Gastrocnemius medialis (tissue), 4 donors: ENCODE data around the gene BCL11B. TPM values are rescaled to one million over a fixed set of nuclear protein-coding genes. Genes with fewer than 3 reads are reported as not detected.

Experiments used
- ATAC-seq, 2 donors: fragments of 150-250 bp; one replicate each; pipeline ENCODE4 v1.9.1; 2016
- DNase-seq, 2 donors: peaks; one replicate each; pipeline ENCODE4 v3.0.0-alpha.2; 2019
- H3K27ac ChIP-seq, 4 donors: fragments of 200-600 bp; sonication (generic); 1 replicate in 1 of 4; 2 replicates in 3 of 4; pipeline ENCODE4 v1.5.1; 2016 to 2018; ENCODE audit warnings: mild to moderate bottlenecking in 2 of 4, moderate library complexity in 1 of 4
- H3K27me3 ChIP-seq, 3 donors: fragments of 200-600 bp; sonication (generic) in 2 of 3; 1 replicate in 1 of 3; 2 replicates in 2 of 3; pipeline versions ENCODE4 v1.5.1 to v1.6.0; 2016 to 2019; ENCODE audit warnings: mild to moderate bottlenecking in 1 of 3, moderate library complexity in 1 of 3
- H3K36me3 ChIP-seq, 2 donors: fragments of 200-600 bp; sonication (generic) in 1 of 2; one replicate each; pipeline ENCODE4 v1.5.1; 2017 to 2018
- H3K4me1 ChIP-seq, 2 donors: fragments of 200-600 bp; sonication (generic) in 1 of 2; one replicate each; pipeline ENCODE4 v1.5.1; 2016 to 2017; ENCODE audit warnings: mild to moderate bottlenecking in 2 of 2
- H3K4me3 ChIP-seq, 4 donors: fragments of 200-600 bp; sonication (generic) in 3 of 4; 1 replicate in 1 of 4; 2 replicates in 3 of 4; pipeline ENCODE4 v1.5.1; 2016 to 2019; ENCODE audit warnings: mild to moderate bottlenecking in 2 of 4
- H3K9me3 ChIP-seq, 3 donors: fragments of 200-600 bp; sonication (generic) in 2 of 3; 1 replicate in 1 of 3; 2 replicates in 2 of 3; pipeline ENCODE4 v1.5.1; 2016 to 2019
- CTCF ChIP-seq, 5 experiments: fragments of 450-650 bp in 3 of 5; fragments of 200-600 bp in 2 of 5; sonication (generic) in 2 of 5; IDR thresholded peaks in 4 of 5; conservative IDR thresholded peaks in 1 of 5; 1 replicate in 4 of 5; 2 replicates in 1 of 5; pipeline ENCODE4 v1.5.1; 2016 to 2019; ENCODE audit warnings: antibody characterized with exemption in 5 of 5, mild to moderate bottlenecking in 3 of 5, moderate library complexity in 3 of 5
- POLR2A ChIP-seq, 2 donors: fragments of 450-650 bp; IDR thresholded peaks; one replicate each; pipeline ENCODE4 v1.6.1; 2017; ENCODE audit warnings: antibody characterized with exemption in 2 of 2, mild to moderate bottlenecking in 2 of 2, moderate library complexity in 2 of 2
- in situ Hi-C, 4 donors: fragments of 200-750 bp; cut with MboI; loops; one replicate each; pipeline versions ENCODE4 v1.15.0 to v1.8.0; 2017; ENCODE audit warnings: low sequenced_read_pairs in 4 of 4
- intact Hi-C: fragments of 100-400 bp; cut with DNase I; formaldehyde crosslinking; loops from one replicate; pipeline ENCODE4 v1.15.1; 2023; ENCODE audit warnings: low total_unique reads
- total RNA-seq, 4 donors: library from RNA; depleted of rRNA; stranded (reverse); fragments of >200 nt; gene quantifications; one replicate each; pipeline versions ENCODE4 v1.1.0 to v1.2.3, GENCODE V29; 2016

Gene BCL11B
- total RNA-seq, 4 donors from 2014 or later, result 0.05 to 0.62 (median 0.18) TPM; not detected in 1

- H3K27me3 ChIP-seq, result no peaks in the 10 kb centered on the region
- H3K9me3 ChIP-seq, result no peaks in the 10 kb centered on the region
- ATAC-seq (no peak), DNase-seq (no peak)
- no peaks in the 10 kb centered on the region for H3K36me3 ChIP-seq
- in situ Hi-C loops (no loop called here), intact Hi-C loops (no loop called here)
- no peak overlapping the region for H3K27ac ChIP-seq
- no peak overlapping the region for H3K4me3 ChIP-seq
- TF ChIP-seq CTCF (IDR thresholded peaks at IDR 0.05 in 4 of 5, conservative IDR thresholded peaks at IDR 0.05 in 1 of 5) (no peak), POLR2A (IDR thresholded peaks at IDR 0.05) (no peak)
- H3K4me1 ChIP-seq, result peaks cover 10 to 12% of the 10 kb centered on the region in 2 donors
These were observed 114.3 kb downstream of the BCL11B start for GRCh38 chr14:99157676-99158075.

GRCh38 chr14:99157246-99157645 lies 114.8 kb downstream of the BCL11B start:
- H3K36me3 ChIP-seq, result no peaks in the 10 kb centered on the region
- ATAC-seq (no peak), DNase-seq (no peak)
- H3K27ac ChIP-seq, result no peak overlapping the region
- no peaks in the 10 kb centered on the region for H3K27me3 ChIP-seq
- H3K4me1 ChIP-seq, result peaks cover 10 to 12% of the 10 kb centered on the region in 2 donors
- intact Hi-C loops, result no loop called here
- TF ChIP-seq CTCF (IDR thresholded peaks at IDR 0.05 in 4 of 5, conservative IDR thresholded peaks at IDR 0.05 in 1 of 5), result no peak
- no peak for TF ChIP-seq POLR2A (IDR thresholded peaks at IDR 0.05)
- H3K4me3 ChIP-seq, result no peak overlapping the region
- in situ Hi-C loops, result no loop called here
- H3K9me3 ChIP-seq, result no peaks in the 10 kb centered on the region

GRCh38 chr14:99156814-99157213 lies 115.2 kb downstream of the BCL11B start:
- ATAC-seq (no peak), DNase-seq (no peak)
- in situ Hi-C loops, result no loop called here
- Histone ChIP-seq H3K36me3 (no peaks in the 10 kb centered on the region), H3K27ac (no peak overlapping the region), H3K27me3 (no peaks in the 10 kb centered on the region), H3K4me3 (no peak overlapping the region), H3K9me3 (no peaks in the 10 kb centered on the region), H3K4me1 (peaks cover 10 to 12% of the 10 kb centered on the region in 2 donors)
- TF ChIP-seq CTCF (IDR thresholded peaks at IDR 0.05 in 4 of 5, conservative IDR thresholded peaks at IDR 0.05 in 1 of 5) (no peak), POLR2A (IDR thresholded peaks at IDR 0.05) (no peak)
- intact Hi-C loops, result no loop called here

GRCh38 chr14:99156090-99156425 lies 115.9 kb downstream of the BCL11B start:
- no peak overlapping the region for H3K27ac ChIP-seq
- no peak for ATAC-seq
- no peak overlapping the region for H3K4me3 ChIP-seq
- in situ Hi-C loops, result no loop called here
- no peak for TF ChIP-seq CTCF (IDR thresholded peaks at IDR 0.05 in 4 of 5, conservative IDR thresholded peaks at IDR 0.05 in 1 of 5)
- intact Hi-C loops, result no loop called here
- no peaks in the 10 kb centered on the region for H3K36me3 ChIP-seq
- DNase-seq, result no peak
- H3K27me3 ChIP-seq, result no peaks in the 10 kb centered on the region
- no peaks in the 10 kb centered on the region for H3K9me3 ChIP-seq
- H3K4me1 ChIP-seq, result peaks cover 10 to 12% of the 10 kb centered on the region in 2 donors
